Panc1 (cell line): Measurements from ENCODE around the gene SLC25A46.

Experiments
- CTCF ChIP-seq: fragments of 450-650 bp; IDR thresholded peaks from 2 replicates; pipeline ENCODE4 v1.5.1; 2017; ENCODE audit warnings: mild to moderate bottlenecking
- POLR2AphosphoS5 ChIP-seq: IDR thresholded peaks from 2 replicates; pipeline ENCODE4 v1.6.1; 2012; ENCODE audit warnings: mild to moderate bottlenecking, low read depth, low read length, moderate library complexity
- SIN3A ChIP-seq: IDR thresholded peaks from 2 replicates; pipeline ENCODE4 v1.6.1; 2012; ENCODE audit warnings: low read depth, mild to moderate bottlenecking, low read length, moderate library complexity, borderline replicate concordance; ENCODE audit not compliant: insufficient read depth
- TCF7L2 ChIP-seq: IDR thresholded peaks from 2 replicates; pipeline ENCODE4 v1.6.1; 2011; ENCODE audit warnings: mild to moderate bottlenecking, low read depth, low read length, inconsistent platforms
- TF ChIP-seq, protein P1 (sequence below), 2 experiments: IDR thresholded peaks; 2 replicates each; pipeline ENCODE4 v1.6.1; 2011 to 2012; ENCODE audit warnings: low read depth in 2 of 2, control low read depth in 1 of 2, low read length in 1 of 2, mild to moderate bottlenecking in 1 of 2, moderate library complexity in 1 of 2; ENCODE audit not compliant: insufficient read depth in 1 of 2

DNA sequence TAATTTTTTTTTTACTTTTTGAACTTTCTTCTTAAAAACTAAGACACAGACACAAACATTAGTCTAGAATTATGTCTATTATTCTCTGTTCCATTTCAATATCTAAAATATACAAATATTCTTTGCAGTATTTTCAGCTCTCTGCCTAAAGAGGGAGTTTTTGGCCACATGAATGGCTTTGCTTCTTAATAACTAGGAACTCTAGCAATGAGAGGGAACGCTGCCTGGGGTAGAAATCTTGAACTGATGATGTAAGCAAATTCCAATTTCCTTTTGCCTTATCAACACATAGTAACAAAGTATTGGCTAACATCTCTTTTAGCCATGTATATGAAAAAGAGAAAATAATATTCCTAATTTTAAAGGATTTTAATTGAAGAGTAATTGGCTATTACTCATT is 51.9 kb downstream of the SLC25A46 start:
- peak; percentile 10; the same call in 1 of the 2 replicates for TF ChIP-seq CTCF
- no peak for TF ChIP-seq POLR2AphosphoS5
- TF ChIP-seq, protein P1, sequence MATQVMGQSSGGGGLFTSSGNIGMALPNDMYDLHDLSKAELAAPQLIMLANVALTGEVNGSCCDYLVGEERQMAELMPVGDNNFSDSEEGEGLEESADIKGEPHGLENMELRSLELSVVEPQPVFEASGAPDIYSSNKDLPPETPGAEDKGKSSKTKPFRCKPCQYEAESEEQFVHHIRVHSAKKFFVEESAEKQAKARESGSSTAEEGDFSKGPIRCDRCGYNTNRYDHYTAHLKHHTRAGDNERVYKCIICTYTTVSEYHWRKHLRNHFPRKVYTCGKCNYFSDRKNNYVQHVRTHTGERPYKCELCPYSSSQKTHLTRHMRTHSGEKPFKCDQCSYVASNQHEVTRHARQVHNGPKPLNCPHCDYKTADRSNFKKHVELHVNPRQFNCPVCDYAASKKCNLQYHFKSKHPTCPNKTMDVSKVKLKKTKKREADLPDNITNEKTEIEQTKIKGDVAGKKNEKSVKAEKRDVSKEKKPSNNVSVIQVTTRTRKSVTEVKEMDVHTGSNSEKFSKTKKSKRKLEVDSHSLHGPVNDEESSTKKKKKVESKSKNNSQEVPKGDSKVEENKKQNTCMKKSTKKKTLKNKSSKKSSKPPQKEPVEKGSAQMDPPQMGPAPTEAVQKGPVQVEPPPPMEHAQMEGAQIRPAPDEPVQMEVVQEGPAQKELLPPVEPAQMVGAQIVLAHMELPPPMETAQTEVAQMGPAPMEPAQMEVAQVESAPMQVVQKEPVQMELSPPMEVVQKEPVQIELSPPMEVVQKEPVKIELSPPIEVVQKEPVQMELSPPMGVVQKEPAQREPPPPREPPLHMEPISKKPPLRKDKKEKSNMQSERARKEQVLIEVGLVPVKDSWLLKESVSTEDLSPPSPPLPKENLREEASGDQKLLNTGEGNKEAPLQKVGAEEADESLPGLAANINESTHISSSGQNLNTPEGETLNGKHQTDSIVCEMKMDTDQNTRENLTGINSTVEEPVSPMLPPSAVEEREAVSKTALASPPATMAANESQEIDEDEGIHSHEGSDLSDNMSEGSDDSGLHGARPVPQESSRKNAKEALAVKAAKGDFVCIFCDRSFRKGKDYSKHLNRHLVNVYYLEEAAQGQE (IDR thresholded peaks at IDR 0.05; ENCODE audit: insufficient read depth in 1 of 2, low read depth in 2 of 2, low read length in 1 of 2): no peak
- no peak for TF ChIP-seq SIN3A
- no peak for TF ChIP-seq TCF7L2
